ENCODE results near the gene ACAP2.

ACAP2 gene

GRCh38 chr3:195441476-195441991 is 1.3 kb downstream of the ACAP2 start:
- Histone ChIP-seq H3K27me3 (no peaks in the 10 kb centered on the region), H3K4me1 (ENCODE audit: control insufficient read depth in 1 of 2, insufficient read depth in 1 of 2, low read depth in 1 of 2, low read length in 1 of 2) (peaks cover 71 to 74% of the 10 kb centered on the region in 2 experiments), H3K9me3 (no peaks in the 10 kb centered on the region), H3K4me3 (ENCODE audit: low read depth in 1 of 2, low read length in 1 of 2) (peak overlapping the region; percentile 96 to 97), H3K36me3 (no peaks in the 10 kb centered on the region), H3K27ac (peak overlapping the region; percentile 100)
- TF ChIP-seq, protein P1, sequence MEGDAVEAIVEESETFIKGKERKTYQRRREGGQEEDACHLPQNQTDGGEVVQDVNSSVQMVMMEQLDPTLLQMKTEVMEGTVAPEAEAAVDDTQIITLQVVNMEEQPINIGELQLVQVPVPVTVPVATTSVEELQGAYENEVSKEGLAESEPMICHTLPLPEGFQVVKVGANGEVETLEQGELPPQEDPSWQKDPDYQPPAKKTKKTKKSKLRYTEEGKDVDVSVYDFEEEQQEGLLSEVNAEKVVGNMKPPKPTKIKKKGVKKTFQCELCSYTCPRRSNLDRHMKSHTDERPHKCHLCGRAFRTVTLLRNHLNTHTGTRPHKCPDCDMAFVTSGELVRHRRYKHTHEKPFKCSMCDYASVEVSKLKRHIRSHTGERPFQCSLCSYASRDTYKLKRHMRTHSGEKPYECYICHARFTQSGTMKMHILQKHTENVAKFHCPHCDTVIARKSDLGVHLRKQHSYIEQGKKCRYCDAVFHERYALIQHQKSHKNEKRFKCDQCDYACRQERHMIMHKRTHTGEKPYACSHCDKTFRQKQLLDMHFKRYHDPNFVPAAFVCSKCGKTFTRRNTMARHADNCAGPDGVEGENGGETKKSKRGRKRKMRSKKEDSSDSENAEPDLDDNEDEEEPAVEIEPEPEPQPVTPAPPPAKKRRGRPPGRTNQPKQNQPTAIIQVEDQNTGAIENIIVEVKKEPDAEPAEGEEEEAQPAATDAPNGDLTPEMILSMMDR (IDR thresholded peaks at IDR 0.05): no peak

- H3K27ac ChIP-seq: peak overlapping the region; percentile 100
- H3K27me3 ChIP-seq: no peaks in the 10 kb centered on the region
- TF ChIP-seq, protein P1 (IDR thresholded peaks at IDR 0.05): no peak
- H3K4me3 ChIP-seq (ENCODE audit: low read depth in 1 of 2, low read length in 1 of 2): peak overlapping the region; percentile 96 to 97
- no peaks in the 10 kb centered on the region for H3K9me3 ChIP-seq
- no peaks in the 10 kb centered on the region for H3K36me3 ChIP-seq
- H3K4me1 ChIP-seq (ENCODE audit: control insufficient read depth in 1 of 2, insufficient read depth in 1 of 2, low read depth in 1 of 2, low read length in 1 of 2): peaks cover 67 to 69% of the 10 kb centered on the region in 2 experiments
Measured at GRCh38 chr3:195441051-195441450, 1.8 kb downstream of the ACAP2 start.

DNA sequence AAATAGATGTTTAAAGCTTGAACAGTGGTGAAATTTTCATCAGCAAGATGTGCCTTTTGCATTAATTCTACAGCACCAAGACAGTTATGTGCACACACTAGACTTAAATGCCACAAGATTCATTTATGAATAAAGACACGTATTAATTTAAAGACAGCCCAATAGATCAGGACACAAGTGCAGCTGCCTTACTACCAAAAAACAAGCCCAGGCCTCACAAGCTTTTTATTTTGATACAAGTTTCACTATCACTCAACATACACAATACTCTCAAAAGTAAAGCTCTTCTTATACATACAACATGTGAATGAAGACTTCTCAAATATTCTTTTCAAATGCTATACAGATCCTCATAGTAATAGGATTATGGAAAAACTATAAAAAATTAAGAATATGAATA is 2.4 kb downstream of the ACAP2 start:
- H3K4me1 ChIP-seq (ENCODE audit: control insufficient read depth in 1 of 2, insufficient read depth in 1 of 2, low read depth in 1 of 2, low read length in 1 of 2): peaks cover 60 to 63% of the 10 kb centered on the region in 2 experiments
- TF ChIP-seq, protein P1 (IDR thresholded peaks at IDR 0.05): no peak
- peak overlapping the region in 1 of 2 experiments; percentile 97 for H3K4me3 ChIP-seq (ENCODE audit: low read depth in 1 of 2, low read length in 1 of 2)
- H3K27ac ChIP-seq: peak overlapping the region; percentile 100
- H3K36me3 ChIP-seq: no peaks in the 10 kb centered on the region
- H3K9me3 ChIP-seq: no peaks in the 10 kb centered on the region
- H3K27me3 ChIP-seq: no peaks in the 10 kb centered on the region

DNA sequence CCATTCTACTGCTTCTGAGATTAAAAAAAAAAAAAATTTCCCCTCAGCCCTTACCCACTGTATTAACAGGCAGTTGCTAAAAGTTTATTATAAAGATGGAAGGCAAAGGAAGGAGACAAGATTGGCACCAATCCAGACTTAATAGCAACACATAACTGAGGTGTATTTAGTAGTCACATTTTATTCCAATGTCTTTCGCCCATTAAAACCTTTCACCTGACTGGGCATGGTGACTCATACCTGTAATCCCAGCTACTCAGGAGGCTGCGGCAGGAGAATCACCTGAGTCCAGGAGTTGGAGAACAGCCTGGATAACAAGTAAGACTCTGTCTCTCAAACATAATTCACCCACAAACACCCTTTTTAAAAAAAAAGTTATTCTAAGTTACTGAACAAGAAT is 4.4 kb downstream of the ACAP2 start:
- Histone ChIP-seq H3K27ac (no peak overlapping the region), H3K36me3 (no peaks in the 10 kb centered on the region)

GRCh38 chr3:195425849-195426248 is 17.0 kb downstream of the ACAP2 start:
- peaks cover 3% of the 10 kb centered on the region for H3K36me3 ChIP-seq
- H3K9me3 ChIP-seq: no peaks in the 10 kb centered on the region
- TF ChIP-seq, protein P1 (IDR thresholded peaks at IDR 0.05): no peak
- peaks cover 16 to 36% of the 10 kb centered on the region in 2 experiments for H3K4me1 ChIP-seq (ENCODE audit: control insufficient read depth in 1 of 2, insufficient read depth in 1 of 2, low read depth in 1 of 2, low read length in 1 of 2)
- H3K27me3 ChIP-seq: no peaks in the 10 kb centered on the region
- no peak overlapping the region for H3K4me3 ChIP-seq (ENCODE audit: low read depth in 1 of 2, low read length in 1 of 2)
- H3K27ac ChIP-seq: peak overlapping the region; percentile 48

More for the DNA sequence above, 4.4 kb downstream of the ACAP2 start:
- no peaks in the 10 kb centered on the region for H3K9me3 ChIP-seq
- H3K27me3 ChIP-seq: no peaks in the 10 kb centered on the region
- H3K4me1 ChIP-seq (ENCODE audit: control insufficient read depth in 1 of 2, insufficient read depth in 1 of 2, low read depth in 1 of 2, low read length in 1 of 2): peaks cover 40 to 44% of the 10 kb centered on the region in 2 experiments
- no peak overlapping the region for H3K4me3 ChIP-seq (ENCODE audit: low read depth in 1 of 2, low read length in 1 of 2)
- TF ChIP-seq, protein P1 (IDR thresholded peaks at IDR 0.05): no peak
